Fibroblast of villous mesenchyme (primary cell): Measurements from ENCODE around the gene EXOC2. TPM values are rescaled to one million over a fixed set of nuclear protein-coding genes. Genes with fewer than 3 reads are reported as not detected.

Source experiments
- DNase-seq: peaks from one replicate; pipeline ENCODE4 v3.0.0-alpha.2; 2010; ENCODE audit warnings: low read depth
- H3K4me3 ChIP-seq: 2 replicates; pipeline ENCODE4 v1.5.1; 2011; ENCODE audit warnings: low read depth, mild to moderate bottlenecking, low read length
- CTCF ChIP-seq: IDR thresholded peaks from 2 replicates; pipeline ENCODE4 v1.5.1; 2012; ENCODE audit warnings: low read depth, mild to moderate bottlenecking, low read length; ENCODE audit not compliant: insufficient read depth
- total RNA-seq: library from RNA; depleted of rRNA; stranded (reverse); fragments of >200 nt; gene quantifications from 2 replicates; pipeline ENCODE4 v1.2.3, GENCODE V29; 2012

Gene EXOC2
- total RNA-seq, 1 donor, result 29.8 TPM

GRCh38 chr6:447381-448165, 245.4 kb downstream of the EXOC2 start:
- TF ChIP-seq CTCF, result no peak
- no peak for DNase-seq
- H3K4me3 ChIP-seq, result no peak overlapping the region

GRCh38 chr6:446418-447366, 246.2 kb downstream of the EXOC2 start:
- no peak for TF ChIP-seq CTCF
- H3K4me3 ChIP-seq, result no peak overlapping the region
- no peak for DNase-seq

GRCh38 chr6:445571-446417, 247.1 kb downstream of the EXOC2 start:
- H3K4me3 ChIP-seq, result no peak overlapping the region
- no peak for TF ChIP-seq CTCF
- no peak for DNase-seq

- TF ChIP-seq CTCF, result no peak
- no peak overlapping the region for H3K4me3 ChIP-seq
- no peak for DNase-seq
Measured at GRCh38 chr6:444653-445275, 248.2 kb downstream of the EXOC2 start.

- no peak overlapping the region for H3K4me3 ChIP-seq
- DNase-seq, result no peak
- no peak for TF ChIP-seq CTCF
Measured at GRCh38 chr6:443621-444159, 249.2 kb downstream of the EXOC2 start.
